ENCODE measurements around the gene FGA. TPM values are rescaled to one million over a fixed set of nuclear protein-coding genes. Genes with fewer than 3 reads are reported as not detected.

The FGA gene
- total and polyA plus RNA-seq, 9 of the 15 experiments (the other 6 are each of a cell fraction or from before 2014, with no cell fraction given): 0.04 to 2.5 (median 0.07) TPM; not detected in 5

DNA sequence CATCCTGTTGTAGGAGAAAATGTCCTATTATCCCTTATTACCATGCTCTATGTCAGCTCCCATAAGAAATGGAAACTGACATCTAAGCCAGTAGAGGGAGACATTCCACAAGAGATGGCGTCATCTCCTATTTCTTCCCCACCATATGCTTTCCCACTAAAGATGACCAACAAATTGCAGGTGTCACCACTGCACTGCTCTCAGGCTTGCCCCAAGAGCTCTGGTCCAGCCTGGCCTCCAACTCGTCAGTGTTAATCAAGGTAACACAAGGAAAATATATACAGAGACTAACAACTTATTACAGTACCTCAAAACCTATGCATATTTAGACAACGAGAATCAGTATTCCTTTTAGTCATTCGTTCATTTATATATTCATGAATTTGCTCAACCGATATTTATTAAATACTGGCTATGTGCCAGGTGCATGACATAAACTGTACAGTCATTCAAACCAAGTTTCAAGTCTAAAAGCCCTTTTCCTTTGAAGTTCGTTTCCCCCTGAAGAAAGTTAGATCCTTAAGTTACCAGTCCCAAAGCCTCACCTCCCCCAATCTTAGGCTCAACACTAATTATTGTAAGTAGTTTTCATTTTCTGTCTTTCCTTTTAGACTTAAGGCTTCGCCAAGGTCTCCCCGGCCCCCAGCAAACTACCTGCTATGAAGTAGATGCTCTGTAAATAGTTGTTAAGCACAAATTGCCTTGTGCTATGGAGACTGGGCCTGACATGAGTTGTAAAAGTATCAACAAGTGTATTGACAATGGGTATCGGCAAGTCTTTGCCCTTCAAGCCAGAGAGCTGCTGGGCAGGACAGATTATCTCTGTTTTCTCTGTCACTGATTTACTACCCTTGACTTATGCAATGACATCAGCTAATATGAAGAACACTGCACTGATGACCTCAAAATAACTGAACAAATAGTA, 30.8 kb downstream of the FGA start (continued):
- TF ChIP-seq, protein P1, sequence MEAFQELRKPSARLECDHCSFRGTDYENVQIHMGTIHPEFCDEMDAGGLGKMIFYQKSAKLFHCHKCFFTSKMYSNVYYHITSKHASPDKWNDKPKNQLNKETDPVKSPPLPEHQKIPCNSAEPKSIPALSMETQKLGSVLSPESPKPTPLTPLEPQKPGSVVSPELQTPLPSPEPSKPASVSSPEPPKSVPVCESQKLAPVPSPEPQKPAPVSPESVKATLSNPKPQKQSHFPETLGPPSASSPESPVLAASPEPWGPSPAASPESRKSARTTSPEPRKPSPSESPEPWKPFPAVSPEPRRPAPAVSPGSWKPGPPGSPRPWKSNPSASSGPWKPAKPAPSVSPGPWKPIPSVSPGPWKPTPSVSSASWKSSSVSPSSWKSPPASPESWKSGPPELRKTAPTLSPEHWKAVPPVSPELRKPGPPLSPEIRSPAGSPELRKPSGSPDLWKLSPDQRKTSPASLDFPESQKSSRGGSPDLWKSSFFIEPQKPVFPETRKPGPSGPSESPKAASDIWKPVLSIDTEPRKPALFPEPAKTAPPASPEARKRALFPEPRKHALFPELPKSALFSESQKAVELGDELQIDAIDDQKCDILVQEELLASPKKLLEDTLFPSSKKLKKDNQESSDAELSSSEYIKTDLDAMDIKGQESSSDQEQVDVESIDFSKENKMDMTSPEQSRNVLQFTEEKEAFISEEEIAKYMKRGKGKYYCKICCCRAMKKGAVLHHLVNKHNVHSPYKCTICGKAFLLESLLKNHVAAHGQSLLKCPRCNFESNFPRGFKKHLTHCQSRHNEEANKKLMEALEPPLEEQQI (IDR thresholded peaks at IDR 0.05): 0 out of 2 replicates have a peak, but pooled peaks have one; percentile 40
- TF ChIP-seq ZNF253 (CRISPR knock-in tag; conservative IDR thresholded peaks at IDR 0.05): no peak
- no peak for TF ChIP-seq MAFF (IDR thresholded peaks at IDR 0.05; ENCODE audit: low read length)
- peak; percentile 75 for TF ChIP-seq NFIC (IDR thresholded peaks at IDR 0.05)
- TF ChIP-seq JUND (IDR thresholded peaks at IDR 0.05; ENCODE audit: borderline replicate concordance, low read depth, low read length): peak; percentile 70; the same call in 1 of the 2 replicates
- TF ChIP-seq JUND (tag; IDR thresholded peaks at IDR 0.05; ENCODE audit: borderline replicate concordance, low read depth, low read length): peak; percentile 66; the same call in 2 of the 3 replicates
- TF ChIP-seq KHSRP (IDR thresholded peaks at IDR 0.05): no peak
- TF ChIP-seq, protein P2, sequence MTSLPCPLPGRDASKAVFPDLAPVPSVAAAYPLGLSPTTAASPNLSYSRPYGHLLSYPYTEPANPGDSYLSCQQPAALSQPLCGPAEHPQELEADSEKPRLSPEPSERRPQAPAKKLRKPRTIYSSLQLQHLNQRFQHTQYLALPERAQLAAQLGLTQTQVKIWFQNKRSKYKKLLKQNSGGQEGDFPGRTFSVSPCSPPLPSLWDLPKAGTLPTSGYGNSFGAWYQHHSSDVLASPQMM (CRISPR knock-in tag; IDR thresholded peaks at IDR 0.05): no peak
- TF ChIP-seq SPI1 (IDR thresholded peaks at IDR 0.05; ENCODE audit: borderline replicate concordance, low read depth, low read length): no peak
- TF ChIP-seq ZNF3 (CRISPR knock-in tag; IDR thresholded peaks at IDR 0.05): no peak
- TF ChIP-seq, protein P3, sequence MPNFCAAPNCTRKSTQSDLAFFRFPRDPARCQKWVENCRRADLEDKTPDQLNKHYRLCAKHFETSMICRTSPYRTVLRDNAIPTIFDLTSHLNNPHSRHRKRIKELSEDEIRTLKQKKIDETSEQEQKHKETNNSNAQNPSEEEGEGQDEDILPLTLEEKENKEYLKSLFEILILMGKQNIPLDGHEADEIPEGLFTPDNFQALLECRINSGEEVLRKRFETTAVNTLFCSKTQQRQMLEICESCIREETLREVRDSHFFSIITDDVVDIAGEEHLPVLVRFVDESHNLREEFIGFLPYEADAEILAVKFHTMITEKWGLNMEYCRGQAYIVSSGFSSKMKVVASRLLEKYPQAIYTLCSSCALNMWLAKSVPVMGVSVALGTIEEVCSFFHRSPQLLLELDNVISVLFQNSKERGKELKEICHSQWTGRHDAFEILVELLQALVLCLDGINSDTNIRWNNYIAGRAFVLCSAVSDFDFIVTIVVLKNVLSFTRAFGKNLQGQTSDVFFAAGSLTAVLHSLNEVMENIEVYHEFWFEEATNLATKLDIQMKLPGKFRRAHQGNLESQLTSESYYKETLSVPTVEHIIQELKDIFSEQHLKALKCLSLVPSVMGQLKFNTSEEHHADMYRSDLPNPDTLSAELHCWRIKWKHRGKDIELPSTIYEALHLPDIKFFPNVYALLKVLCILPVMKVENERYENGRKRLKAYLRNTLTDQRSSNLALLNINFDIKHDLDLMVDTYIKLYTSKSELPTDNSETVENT (CRISPR knock-in tag; IDR thresholded peaks at IDR 0.05): no peak
- peak; percentile 81 to 95 for TF ChIP-seq RAD21 (CRISPR knock-in tag; conservative IDR thresholded peaks at IDR 0.05 in 1 of 2, IDR thresholded peaks at IDR 0.05 in 1 of 2)
- TF ChIP-seq NFRKB (IDR thresholded peaks at IDR 0.05; ENCODE audit: low read depth): no peak
- TF ChIP-seq, protein P4, sequence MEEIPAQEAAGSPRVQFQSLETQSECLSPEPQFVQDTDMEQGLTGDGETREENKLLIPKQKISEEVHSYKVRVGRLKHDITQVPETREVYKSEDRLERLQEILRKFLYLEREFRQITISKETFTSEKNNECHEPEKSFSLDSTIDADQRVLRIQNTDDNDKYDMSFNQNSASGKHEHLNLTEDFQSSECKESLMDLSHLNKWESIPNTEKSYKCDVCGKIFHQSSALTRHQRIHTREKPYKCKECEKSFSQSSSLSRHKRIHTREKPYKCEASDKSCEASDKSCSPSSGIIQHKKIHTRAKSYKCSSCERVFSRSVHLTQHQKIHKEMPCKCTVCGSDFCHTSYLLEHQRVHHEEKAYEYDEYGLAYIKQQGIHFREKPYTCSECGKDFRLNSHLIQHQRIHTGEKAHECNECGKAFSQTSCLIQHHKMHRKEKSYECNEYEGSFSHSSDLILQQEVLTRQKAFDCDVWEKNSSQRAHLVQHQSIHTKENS (CRISPR knock-in tag; IDR thresholded peaks at IDR 0.05): no peak
- TF ChIP-seq NFIX (CRISPR knock-in tag; IDR thresholded peaks at IDR 0.05; ENCODE audit: low read depth): peak; percentile 46; the same call in 1 of the 2 replicates
- TF ChIP-seq ZNF212 (CRISPR knock-in tag; IDR thresholded peaks at IDR 0.05): no peak
- TF ChIP-seq, protein P5, sequence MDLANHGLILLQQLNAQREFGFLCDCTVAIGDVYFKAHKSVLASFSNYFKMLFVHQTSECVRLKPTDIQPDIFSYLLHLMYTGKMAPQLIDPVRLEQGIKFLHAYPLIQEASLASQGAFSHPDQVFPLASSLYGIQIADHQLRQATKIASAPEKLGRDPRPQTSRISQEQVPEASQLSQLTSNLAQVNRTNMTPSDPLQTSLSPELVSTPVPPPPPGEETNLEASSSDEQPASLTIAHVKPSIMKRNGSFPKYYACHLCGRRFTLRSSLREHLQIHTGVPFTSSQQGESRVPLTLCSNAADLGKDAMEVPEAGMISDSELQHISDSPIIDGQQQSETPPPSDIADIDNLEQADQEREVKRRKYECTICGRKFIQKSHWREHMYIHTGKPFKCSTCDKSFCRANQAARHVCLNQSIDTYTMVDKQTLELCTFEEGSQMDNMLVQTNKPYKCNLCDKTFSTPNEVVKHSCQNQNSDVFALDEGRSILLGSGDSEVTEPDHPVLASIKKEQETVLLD (IDR thresholded peaks at IDR 0.05): no peak
- TF ChIP-seq, protein P6, sequence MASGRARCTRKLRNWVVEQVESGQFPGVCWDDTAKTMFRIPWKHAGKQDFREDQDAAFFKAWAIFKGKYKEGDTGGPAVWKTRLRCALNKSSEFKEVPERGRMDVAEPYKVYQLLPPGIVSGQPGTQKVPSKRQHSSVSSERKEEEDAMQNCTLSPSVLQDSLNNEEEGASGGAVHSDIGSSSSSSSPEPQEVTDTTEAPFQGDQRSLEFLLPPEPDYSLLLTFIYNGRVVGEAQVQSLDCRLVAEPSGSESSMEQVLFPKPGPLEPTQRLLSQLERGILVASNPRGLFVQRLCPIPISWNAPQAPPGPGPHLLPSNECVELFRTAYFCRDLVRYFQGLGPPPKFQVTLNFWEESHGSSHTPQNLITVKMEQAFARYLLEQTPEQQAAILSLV (tag; IDR thresholded peaks at IDR 0.05): no peak
- TF ChIP-seq TRIM24 (IDR thresholded peaks at IDR 0.05): no peak

All from K562 (cell line).